ENCODE measurements around the gene CPN2.

Gene CPN2

DNA sequence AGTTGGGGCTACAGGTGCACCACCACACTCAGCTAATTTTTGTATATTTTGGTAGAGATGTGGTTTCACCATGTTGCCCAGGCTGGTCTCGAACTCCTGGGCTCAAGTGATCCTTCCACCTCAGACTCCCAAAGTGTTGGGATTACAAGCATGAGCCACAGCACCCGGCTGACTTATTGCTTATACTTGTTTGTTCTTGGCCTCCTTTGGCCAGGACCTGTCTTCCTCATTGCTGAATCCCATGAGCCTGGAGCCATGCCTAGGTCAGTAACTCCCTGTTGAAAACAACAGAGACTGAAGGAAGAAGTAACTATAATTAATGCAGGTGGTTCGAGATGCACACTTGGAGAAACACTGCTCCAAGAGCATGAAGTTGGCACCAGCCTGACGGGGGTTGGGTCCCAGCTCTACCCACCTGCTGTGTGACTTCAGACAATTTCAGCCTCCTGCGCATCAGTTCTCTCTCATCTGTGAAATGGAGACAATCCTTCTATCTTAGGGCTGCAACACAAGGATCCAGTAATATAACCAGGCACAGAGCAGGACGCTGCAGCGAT, 38.9 kb downstream of the CPN2 start:
- no peak for DNase-seq (ENCODE audit: low read depth)

GRCh38 chr3:194311000-194311399, 40.1 kb downstream of the CPN2 start:
- no peak for DNase-seq (ENCODE audit: low read depth)

DNA sequence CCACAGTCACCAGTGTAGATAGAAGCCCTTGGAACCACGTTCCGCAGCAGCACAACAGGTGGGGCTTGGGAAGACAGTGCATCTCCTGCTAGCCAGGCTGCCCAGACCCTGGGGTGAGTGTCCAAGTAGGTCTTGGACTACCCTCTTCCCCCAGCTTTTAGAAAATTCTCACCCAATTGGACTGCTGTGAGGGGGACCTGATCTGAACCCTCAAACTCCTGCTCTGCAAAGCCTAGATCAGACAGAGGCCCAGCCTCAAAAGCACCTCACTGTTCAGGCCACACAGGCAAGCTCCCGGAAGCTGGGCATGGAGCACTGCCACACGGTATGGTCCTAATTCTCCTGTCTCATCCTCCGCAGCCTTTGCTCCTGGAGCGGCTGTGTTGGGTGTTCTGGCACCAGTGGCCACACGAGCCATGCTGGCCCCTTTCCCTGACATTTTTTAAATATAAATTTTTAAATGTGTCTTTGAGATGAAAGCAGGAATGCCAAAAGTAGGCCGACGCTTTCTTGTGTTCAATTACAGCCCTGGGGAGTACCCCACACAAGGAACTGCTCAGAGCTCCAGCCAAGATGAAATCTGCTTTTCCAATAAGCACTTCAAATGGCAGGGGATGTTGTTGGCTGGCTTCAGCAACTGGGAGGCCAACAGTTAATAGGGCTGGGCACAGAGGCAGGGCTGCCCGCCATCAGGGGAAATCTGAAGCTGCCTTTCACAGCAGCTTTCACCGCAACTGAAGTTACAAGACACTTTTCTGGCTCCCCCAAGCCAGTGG, 40.9 kb downstream of the CPN2 start:
- DNase-seq (ENCODE audit: low read depth), result no peak

DNA sequence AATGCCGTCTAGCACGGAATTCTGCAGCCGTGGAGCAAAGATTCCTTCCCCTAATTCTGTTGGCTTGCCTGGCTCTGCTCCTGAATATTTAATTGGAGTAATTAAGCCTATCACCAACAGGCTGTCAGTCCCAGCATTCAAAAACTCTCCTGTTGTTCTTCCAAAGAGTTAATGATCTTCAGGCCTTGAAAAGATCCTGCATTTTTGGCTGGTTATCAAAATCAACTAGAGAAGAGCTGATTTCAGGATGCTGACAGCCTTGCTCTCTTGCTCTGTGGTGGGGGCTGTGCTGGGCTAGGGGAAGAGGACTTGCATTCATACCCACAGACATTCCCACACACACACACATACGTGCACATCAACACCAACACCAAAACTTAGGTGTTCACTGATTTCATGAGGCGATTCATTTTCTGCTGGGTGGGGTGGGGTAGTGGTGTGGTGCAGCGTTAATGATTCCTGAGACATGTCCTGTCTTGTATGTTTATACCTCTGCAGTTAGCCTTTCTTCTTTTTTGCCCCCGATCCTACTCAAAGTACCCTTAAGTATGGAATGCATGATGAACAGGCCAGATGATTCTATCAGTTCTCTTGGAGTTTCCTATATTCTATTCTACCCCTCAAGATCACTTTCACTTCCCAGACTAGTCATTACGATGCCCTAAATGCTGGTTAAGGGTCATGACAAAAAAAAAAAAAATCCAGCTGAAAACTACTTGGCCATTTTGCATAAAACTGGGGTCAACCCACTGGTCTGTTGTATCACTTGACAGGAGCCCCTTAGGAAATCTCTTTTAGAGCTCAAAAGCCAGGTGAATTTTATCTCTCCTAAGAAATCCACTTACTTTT, 42.3 kb downstream of the CPN2 start:
- no peak for DNase-seq (ENCODE audit: low read depth)

GRCh38 chr3:194307849-194308248, 43.3 kb downstream of the CPN2 start:
- no peak for DNase-seq (ENCODE audit: low read depth)

DNA sequence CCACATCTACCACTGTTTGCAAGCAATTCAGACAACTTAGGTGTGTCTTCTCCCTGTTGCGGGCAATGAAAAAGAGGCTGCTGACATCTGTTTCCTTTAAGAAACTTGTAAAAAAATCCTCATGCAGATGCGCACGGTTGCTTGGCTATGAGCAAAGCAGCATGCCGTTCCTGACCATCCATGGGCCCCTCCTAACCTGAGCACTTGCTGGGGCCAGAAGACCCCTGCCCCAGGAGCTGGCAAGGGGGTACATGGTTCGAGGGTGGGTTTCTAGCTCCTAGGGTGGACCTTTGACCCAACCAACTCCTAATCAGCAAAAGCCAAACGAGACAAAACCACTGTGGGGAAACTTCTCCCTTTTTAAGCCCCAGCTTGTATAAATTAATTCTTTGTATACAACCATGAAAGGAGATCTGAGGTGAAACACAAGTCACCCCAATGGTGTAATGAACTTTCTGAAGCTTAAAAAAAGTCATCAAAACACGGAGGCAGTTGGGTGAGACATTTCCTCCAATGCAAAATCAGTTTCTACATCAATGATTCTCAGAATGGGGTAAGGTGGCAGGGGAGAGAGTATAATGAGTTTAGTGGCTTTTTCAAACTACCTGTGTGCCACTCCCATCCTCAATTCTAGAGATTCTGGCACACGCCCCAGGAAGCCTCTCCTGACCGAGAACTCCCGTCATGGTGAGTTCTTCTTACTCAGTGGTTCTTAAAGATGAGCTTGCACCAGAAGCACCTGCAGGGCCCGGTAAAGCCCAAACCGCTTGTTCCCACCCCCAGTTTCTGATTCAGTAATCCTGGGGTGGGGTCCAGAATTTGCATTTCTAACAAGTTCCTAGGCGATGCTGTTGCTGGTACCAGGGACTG, 44.1 kb downstream of the CPN2 start:
- no peak for DNase-seq (ENCODE audit: low read depth)

DNA sequence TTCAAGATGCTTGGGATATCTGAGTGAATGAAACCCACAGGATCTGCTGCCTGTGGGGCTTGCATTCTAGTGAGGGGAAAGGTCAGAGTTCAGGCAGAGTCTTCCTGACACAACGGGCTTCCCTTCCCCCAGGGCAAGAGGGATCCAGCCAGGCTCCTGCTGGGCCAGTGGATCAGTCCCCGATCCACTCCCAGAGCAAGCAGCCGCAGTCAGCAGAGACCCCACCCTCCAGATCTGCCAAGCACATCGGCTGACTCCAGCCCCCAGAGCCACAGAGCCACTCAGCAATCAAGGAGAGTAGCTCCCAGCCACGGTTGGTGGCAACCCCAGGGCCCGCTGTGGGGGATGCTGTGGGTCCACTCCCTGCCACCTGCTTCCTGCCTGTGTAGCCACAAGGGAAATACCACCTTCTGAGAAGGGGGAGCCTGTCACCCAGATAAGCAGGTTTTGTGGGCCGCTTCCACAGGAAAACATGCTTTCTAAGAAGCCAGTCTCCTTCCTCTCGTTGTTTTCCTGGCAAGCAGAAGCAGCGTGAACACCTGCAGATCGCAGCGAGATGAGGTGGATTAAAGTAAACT, 44.9 kb downstream of the CPN2 start:
- DNase-seq (ENCODE audit: low read depth), result peak; percentile 13

DNA sequence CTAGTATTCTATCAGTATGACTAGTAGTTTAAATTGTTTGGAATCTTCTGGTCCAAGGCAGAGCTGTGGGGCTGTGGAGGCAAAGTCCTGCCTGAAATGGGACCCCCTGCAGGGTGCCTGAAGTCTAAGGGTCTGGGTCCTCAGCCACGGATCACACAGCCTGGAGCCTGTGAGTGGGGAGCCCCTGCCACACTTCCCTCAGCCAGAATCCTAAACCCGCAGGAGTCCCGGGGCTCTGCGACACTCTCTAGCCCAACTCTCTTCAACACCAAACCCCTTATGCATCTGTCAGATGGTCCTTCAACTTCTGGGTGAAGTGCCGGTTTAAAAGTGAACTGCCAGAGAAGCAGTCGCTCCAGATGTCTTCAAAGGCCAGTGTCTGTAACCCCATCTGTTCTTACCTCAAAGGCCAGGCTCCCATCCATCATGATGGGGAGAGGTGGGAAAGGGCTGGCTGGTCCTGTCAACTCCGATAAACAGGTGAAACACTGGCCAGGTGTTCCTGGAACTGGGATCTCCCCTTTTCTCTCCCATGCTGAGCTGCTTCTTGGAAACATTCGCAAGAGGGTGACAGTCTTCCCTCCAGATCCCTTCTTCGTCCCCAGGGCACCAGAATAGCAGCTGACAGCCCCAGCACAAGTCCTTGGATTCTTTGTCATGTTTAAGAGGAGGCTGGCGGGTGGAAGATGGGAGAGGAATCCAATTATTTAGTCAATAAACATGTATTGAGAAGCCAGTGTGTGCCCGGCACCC, 45.6 kb downstream of the CPN2 start:
- no peak for DNase-seq (ENCODE audit: low read depth)

GRCh38 chr3:194304186-194304917, 46.8 kb downstream of the CPN2 start:
- DNase-seq (ENCODE audit: low read depth), result no peak

DNA sequence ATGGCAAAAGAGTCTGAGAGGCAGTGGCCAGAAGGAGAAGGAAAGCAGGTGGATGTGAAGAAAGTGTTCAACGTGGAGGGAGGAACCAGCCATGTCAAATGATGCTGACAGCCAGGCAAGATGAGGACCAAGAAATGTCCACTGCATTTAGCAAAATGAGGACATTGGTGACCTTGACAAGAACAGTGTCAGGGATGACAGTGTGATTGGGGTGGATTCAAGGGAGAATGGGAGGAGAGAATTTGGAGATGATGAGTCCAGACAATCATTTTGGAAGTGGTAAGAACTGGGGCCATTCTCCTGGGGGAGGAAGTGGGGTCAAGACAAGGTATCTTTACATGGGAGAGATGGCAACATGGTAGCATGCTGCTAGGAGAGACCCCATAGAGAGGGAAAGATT, 47.4 kb downstream of the CPN2 start:
- no peak for DNase-seq (ENCODE audit: low read depth)

DNA sequence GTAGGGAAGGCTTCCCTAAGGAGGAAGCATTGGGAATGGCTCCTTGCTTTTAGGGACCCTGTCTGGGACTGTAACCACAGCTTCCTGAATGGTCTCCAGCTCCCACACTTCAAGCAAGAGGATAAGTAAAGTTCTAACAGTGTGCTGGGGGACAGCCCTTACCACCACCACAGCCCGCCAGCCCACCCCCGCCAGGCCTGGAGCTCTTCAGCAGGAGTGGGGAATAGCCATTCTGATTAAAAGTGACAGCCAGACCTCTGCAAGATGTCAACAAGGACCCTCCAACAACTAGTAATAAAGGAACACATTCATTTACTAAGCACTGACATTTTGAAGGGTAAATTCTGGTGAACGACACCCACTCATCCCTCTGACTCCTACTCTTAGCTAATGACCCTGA, 49.4 kb downstream of the CPN2 start:
- no peak for DNase-seq (ENCODE audit: low read depth)

GRCh38 chr3:194300936-194301335, 50.2 kb downstream of the CPN2 start:
- no peak for DNase-seq (ENCODE audit: low read depth)

- no peak for DNase-seq (ENCODE audit: low read depth)
Measured at GRCh38 chr3:194300382-194300758, 50.8 kb downstream of the CPN2 start.

GRCh38 chr3:194298331-194299227, 52.5 kb downstream of the CPN2 start:
- no peak for DNase-seq (ENCODE audit: low read depth)

DNA sequence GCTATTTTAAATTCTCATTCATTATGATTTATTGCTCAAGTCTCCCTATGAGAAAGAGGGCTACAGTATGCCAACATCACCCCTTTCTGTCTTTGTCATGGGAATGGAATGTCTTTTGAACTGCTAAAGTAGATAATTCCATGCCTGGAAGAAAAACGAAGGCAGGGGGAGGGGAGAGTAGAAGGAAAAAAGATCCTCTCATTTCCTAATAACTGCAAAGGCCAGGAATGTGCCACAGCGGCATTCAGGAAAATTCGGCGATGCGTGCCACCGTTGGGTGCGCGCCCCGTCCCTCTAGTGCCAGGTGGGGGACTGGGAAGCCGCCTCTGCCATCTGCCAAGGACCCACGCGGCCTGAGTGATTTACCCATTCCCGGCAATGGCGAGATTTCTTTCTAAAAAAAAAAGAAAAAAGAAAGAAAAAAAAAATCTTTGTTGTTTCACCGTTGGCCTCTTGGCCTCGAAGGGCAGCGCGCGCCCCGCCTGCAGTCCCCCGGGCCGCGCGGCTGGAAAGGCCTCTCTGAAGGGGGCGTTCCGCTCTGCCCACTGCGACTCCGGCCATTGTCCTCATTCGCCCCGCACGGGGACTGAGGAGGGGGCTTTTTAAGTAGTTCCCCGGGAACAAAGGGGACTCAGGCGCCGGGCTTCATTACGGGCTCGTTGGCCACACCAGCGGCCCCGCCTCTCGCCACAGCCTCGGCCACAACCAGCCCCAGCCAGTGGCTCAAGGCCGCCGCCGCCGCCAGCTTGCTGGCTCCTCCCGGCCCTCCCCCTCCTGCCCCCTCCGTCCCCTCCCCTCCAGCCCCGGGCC, 54.5 kb downstream of the CPN2 start:
- DNase-seq (ENCODE audit: low read depth), result no peak

DNA sequence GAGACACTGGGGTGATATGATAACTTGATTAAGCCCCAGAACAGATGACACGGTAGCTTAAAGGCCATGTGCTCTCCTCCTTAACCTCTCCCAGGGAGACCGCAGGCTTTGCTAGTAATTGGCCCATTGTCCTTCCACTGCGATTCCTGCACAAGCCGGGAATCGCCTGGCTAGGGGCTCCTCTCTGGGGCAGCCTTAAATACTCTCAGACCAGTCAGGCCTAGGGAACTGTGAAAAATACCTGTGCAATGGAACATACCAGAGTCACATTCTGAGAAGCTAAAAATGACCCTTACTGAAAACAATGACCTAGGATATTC, 56.3 kb downstream of the CPN2 start:
- no peak for DNase-seq (ENCODE audit: low read depth)

DNA sequence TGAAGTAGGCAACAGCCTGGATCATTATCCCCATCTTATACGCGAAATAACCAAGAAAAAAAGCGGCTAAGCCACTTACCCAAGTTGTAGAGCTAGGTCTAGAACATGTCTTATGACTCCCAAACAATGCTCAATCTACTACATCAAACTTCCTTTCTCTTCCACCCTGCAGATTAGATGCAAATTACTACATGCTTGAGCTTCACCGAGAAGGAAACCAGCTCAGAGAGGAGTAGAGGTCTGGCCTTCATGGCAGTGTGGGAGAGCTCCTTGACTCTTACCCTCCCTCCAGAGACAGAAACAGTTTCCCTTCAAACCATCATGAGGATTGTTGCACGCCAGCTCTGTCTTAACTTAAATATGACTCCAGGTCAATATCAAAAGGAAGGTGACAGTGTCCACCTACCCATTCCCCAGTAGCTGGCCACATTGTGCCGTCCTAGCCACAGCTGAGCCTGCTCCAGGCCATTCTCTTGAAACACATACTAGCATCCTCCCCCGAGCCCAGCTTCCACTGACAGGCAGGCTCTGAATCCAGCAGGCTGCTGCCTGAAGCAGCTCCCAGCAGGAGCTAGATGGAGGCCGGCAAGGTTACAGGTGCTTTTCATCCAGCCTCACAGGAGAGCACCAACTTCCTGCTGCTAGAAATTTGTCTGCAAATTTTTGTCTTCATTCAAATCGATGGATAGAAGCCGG, 56.8 kb downstream of the CPN2 start:
- no peak for DNase-seq (ENCODE audit: low read depth)

Data from stimulated activated CD4-positive, alpha-beta T cell treated with anti-CD3 and anti-CD28 coated beads, Interleukin-2, amount 100 ng/mL, for 4 hours (primary cell).